HG02884 (cell line): Measurements from ENCODE around the gene ARHGAP33.

Experiments
- ATAC-seq: cut with Tn5 transposase; IDR thresholded peaks from one replicate; pipeline ENCODE4 v1.9.1; 2021; ENCODE audit warnings: mild to moderate bottlenecking, moderate library complexity; ENCODE audit not compliant: unreplicated experiment

The ARHGAP33 gene, protein sequence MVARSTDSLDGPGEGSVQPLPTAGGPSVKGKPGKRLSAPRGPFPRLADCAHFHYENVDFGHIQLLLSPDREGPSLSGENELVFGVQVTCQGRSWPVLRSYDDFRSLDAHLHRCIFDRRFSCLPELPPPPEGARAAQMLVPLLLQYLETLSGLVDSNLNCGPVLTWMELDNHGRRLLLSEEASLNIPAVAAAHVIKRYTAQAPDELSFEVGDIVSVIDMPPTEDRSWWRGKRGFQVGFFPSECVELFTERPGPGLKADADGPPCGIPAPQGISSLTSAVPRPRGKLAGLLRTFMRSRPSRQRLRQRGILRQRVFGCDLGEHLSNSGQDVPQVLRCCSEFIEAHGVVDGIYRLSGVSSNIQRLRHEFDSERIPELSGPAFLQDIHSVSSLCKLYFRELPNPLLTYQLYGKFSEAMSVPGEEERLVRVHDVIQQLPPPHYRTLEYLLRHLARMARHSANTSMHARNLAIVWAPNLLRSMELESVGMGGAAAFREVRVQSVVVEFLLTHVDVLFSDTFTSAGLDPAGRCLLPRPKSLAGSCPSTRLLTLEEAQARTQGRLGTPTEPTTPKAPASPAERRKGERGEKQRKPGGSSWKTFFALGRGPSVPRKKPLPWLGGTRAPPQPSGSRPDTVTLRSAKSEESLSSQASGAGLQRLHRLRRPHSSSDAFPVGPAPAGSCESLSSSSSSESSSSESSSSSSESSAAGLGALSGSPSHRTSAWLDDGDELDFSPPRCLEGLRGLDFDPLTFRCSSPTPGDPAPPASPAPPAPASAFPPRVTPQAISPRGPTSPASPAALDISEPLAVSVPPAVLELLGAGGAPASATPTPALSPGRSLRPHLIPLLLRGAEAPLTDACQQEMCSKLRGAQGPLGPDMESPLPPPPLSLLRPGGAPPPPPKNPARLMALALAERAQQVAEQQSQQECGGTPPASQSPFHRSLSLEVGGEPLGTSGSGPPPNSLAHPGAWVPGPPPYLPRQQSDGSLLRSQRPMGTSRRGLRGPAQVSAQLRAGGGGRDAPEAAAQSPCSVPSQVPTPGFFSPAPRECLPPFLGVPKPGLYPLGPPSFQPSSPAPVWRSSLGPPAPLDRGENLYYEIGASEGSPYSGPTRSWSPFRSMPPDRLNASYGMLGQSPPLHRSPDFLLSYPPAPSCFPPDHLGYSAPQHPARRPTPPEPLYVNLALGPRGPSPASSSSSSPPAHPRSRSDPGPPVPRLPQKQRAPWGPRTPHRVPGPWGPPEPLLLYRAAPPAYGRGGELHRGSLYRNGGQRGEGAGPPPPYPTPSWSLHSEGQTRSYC

DNA sequence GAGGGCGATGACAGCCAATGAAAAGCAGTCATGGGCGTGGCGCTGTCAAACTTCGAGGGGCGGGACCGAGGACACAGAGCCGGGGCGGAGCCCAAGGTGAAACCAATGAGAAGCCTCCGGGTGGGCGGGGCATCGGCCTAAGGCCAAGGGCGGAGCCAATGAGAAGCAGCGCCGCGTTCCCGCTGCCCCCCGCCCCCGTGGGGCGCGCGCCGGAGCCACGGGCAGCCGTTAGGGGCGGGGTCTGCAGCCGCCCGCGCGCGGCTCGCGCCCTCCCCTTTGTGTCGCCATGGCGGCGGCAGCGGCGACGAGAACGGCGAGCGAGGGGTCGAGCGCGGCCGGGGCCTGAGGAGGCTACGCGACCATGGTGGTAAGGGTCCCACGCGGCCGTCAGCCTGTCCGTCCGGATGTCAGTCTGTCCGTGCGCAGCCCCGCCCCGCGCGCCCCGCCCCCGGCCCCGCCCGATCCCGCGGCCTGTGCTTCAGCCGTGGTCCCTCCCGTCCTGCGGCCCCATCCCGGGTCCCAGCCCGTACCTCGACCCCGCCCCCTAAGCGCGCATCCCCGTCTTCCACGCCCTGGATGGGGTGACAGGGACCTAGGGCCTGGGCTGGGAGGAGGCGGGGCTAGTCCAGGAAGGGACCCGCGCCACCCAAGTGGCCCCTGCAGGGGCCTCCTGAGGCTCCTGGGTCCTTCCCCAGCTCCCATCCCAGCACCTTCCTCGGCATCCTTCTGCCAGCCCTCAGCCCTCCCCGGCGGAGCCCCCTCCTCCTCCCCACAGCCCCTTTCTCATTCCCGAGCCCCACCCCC is at the start of gene ARHGAP33:
Gene ARHGAP33, plus strand, starts transcription at position 267 of the 804 bp plus-strand sequence. Its CDS starts 95 bp downstream, at position 362.
- ATAC-seq, result peak; percentile 88

DNA sequence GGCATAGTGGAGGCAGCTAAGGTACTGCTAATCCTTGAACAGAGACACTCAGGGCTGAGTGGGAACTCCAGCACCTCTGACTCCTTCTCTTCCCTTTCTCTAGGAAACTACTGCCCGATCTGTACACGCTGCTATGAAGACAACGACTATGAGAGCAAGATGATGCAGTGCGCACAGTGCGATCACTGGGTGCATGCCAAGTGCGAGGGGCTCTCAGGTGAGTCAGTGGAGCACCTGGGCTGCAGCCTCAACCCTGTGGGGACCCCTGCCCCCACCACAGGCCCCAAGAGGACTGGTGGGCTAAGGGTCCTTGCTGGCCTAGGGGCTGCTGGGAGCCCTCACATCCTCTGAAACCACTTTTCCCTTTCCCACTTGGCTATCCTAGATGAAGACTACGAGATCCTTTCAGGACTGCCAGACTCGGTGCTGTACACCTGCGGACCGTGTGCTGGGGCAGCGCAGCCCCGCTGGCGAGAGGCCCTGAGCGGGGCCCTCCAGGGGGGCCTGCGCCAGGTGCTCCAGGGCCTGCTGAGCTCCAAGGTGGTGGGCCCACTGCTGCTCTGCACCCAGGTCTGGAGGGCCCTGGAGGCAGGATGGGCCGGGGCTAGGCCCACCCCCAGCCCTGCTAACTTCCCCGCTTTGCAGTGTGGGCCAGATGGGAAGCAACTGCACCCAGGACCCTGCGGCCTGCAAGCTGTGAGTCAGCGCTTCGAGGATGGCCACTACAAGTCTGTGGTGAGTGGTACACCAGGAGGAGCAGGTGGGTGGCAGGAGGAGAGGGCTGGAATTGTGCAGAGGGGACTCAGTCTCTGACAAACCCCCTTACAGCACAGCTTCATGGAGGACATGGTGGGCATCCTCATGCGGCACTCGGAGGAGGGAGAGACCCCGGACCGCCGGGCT is 48.1 kb upstream of the ARHGAP33 start:
- no peak for ATAC-seq

DNA sequence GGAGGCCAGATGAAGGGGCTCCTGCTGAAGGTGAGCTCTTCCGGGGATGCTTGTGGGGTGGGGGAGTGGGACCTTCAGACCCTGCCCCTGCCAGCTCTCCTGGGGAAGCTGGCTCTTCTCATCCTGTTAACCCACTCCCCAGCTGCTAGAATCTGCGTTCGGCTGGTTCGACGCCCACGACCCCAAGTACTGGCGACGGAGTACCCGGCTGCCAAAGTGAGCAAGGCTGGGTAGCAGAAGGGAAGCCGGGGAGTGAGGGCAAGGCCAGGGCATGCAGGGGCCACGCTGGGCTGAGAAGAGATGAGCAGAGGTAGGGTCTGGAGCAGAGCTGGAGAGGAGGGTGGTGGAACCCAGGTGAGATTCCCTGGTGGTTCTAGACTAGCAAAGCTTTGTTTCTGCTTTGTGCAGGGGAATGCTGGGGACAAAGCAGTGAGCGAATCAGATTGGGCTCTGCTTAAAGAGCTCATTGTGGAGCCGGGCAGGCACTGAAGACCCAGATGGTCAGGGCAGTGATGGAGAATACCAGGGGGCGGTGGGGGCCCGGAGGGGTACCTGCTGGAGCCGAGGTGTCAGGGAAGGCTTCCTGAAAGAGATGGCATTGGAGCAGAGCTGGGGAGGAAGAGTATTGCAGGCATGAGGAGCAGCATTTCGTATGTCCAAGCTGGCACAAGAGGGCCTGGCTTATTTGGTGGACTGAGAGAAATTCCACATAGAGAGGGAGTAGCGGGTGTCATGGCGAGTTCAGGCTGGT is 47.2 kb upstream of the ARHGAP33 start:
- no peak for ATAC-seq

DNA sequence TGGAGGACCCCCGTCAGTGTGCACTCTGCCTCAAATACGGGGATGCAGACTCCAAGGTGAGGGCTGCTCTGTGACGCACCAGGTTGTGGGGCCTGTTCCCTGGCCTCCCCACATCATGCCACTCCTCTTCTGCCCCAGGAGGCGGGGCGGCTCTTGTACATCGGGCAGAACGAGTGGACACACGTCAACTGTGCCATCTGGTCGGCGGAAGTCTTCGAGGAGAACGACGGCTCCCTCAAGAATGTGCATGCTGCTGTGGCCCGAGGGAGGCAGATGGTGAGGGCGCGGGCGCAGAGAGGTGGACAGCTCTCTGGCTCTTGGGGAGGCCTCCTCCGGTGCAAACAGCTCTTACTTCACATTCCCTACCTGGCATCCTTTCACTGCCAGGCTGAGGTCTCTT is 46.3 kb upstream of the ARHGAP33 start:
- ATAC-seq, result no peak

DNA sequence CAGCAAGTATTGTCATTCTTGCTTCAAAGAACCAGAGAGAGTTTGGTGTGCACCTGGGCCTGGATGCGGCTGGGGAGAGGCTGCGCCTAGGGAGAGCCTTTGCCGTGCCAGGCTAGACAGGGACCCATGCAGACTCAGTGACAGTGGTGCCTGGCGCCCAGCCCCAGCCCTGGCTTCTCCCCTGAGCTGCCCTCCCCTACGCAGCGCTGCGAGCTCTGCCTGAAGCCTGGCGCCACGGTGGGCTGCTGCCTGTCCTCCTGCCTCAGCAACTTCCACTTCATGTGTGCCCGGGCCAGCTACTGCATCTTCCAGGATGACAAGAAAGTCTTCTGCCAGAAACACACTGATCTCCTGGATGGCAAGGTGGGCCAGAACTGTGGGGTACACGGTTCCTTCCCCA is 45.6 kb upstream of the ARHGAP33 start:
- no peak for ATAC-seq

DNA sequence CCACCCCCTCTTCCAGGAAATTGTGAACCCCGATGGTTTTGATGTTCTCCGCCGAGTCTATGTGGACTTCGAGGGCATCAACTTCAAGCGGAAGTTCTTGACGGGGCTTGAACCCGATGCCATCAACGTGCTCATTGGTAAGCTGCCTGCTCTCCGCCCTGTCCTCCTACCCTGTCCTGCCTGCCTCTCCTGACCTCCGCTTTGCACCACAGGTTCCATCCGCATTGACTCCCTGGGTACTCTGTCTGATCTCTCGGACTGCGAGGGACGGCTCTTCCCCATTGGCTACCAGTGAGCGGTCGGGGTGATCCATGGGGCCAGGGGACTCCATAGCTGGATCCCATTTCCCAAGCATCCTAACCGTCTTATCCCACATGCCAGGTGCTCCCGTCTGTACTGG is 45.0 kb upstream of the ARHGAP33 start:
- no peak for ATAC-seq

DNA sequence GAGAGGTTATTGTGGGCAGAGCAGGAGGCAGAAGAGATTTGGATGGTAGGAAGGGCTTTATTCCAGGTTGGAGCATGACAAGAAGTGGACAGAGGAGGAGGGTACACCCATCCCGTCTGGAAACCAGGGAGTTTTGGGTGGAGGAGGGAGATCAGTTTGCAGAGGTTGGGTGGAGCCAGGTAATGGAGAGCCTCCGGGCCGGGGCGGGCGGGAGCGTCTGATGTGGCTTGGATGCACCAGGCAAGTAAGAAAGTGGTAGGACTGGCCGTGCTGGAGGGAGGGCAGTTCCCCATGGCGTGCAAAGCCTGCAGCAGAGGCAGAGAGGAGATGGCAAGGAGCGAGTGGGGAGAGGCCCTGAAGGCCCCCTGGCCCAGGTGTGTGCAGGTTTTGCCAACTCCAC is 44.0 kb upstream of the ARHGAP33 start:
- no peak for ATAC-seq

DNA sequence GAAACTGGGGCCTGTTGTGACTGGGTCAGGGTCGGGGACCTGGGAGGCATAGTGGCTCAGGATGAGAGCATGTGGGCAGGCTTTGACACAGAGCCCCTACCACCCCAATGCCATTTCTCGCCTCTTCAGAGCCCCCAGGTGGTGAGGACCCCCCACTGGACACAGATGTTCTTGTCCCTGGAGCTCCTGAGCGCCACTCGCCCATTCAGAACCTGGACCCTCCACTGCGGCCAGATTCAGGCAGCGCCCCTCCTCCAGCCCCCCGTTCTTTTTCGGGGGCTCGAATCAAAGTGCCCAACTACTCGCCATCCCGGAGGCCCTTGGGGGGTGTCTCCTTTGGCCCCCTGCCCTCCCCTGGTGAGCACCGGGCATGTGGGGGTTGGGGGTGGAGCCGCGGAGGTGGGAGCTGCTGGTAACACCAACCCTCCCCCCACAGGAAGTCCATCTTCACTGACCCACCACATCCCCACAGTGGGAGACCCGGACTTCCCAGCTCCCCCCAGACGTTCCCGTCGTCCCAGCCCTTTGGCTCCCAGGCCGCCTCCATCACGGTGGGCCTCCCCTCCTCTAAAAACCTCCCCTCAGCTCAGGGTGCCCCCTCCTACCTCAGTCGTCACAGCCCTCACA is 43.5 kb upstream of the ARHGAP33 start:
- no peak for ATAC-seq

DNA sequence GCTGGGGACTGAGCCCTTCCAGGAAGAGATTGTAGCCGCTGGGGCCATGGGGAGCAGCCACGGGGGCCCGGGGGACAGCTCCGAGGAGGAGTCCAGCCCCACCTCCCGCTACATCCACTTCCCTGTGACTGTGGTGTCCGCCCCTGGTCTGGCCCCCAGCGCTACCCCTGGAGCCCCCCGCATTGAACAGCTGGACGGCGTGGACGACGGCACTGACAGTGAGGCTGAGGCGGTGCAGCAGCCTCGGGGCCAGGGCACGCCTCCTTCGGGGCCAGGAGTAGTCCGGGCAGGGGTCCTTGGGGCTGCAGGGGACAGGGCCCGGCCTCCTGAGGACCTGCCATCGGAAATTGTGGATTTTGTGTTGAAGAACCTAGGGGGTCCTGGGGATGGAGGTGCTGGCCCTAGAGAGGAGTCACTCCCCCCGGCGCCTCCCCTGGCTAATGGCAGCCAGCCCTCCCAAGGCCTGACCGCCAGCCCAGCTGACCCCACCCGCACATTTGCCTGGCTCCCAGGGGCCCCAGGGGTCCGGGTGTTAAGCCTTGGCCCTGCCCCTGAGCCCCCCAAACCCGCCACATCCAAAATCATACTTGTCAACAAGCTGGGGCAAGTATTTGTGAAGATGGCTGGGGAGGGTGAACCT is 42.7 kb upstream of the ARHGAP33 start:
- ATAC-seq, result no peak

DNA sequence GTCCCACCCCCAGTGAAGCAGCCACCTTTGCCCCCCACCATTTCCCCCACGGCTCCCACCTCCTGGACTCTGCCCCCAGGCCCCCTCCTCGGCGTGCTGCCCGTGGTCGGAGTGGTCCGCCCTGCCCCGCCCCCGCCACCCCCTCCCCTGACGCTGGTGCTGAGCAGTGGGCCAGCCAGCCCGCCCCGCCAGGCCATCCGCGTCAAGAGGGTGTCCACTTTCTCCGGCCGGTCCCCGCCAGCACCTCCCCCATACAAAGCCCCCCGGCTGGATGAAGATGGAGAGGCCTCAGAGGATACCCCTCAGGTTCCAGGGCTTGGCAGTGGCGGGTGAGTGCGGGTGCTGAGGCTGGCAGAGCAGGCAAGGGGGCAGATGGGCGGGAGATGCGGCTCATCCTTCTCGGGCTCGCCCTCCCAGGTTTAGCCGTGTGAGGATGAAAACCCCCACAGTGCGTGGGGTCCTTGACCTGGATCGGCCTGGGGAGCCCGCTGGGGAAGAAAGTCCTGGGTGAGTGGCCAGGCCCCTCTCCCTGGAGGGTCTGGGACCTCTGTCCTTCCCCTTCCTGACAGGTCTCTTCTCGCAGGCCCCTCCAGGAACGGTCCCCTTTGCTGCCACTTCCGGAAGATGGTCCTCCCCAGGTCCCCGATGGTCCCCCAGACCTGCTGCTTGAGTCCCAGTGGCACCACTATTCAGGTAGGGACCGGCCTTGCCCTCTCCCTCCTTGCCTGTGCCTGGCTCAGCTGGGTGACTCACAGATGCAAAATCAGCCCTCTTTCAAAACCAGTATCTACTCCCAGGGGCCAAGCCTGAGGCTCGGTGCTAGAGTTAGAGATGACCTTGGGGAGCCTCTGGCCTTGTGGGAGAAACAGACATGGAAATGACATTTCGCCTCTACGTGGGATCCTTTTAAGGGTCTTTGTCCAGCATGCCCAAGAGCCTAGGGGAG is 41.9 kb upstream of the ARHGAP33 start:
- no peak for ATAC-seq

DNA sequence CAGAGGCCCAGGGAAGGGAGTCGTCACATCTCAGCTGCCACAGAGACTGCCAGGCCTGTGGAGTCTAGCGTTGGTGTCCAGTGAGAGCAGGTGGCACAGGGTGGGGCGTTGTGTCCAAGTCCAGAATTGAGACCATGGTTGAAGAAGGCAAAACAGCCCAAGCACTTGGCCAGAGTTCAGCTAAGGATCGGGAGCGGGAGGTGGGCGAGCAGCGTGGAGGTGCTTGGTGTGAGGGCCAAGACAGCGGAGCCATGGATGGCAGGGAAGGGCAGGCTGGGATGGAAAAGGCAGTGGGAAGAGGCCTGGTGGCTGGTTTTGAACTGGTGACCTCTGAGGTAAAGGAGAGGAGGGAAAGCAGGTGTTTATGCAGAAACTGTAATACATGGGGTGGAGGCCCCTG is 41.1 kb upstream of the ARHGAP33 start:
- no peak for ATAC-seq

DNA sequence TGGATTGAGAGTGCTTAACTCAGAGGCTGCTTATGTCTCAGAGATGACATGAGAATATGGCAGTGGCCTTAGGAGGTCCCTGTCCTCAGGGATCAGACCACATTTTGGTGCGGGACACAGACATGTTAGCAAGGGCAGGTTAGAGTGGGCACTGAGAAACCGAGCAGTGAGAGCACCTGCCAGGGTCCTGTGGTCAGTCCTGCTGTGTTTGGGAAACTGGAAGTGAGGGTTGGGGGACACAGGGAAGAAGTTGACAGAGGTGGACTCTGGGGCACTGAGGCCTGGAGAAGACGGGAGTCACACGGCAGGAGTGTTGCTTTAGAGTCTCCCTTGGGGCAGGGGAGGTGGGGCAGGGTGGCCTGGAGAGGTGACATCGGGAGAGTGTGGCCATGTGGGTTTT is 40.5 kb upstream of the ARHGAP33 start:
- no peak for ATAC-seq

DNA sequence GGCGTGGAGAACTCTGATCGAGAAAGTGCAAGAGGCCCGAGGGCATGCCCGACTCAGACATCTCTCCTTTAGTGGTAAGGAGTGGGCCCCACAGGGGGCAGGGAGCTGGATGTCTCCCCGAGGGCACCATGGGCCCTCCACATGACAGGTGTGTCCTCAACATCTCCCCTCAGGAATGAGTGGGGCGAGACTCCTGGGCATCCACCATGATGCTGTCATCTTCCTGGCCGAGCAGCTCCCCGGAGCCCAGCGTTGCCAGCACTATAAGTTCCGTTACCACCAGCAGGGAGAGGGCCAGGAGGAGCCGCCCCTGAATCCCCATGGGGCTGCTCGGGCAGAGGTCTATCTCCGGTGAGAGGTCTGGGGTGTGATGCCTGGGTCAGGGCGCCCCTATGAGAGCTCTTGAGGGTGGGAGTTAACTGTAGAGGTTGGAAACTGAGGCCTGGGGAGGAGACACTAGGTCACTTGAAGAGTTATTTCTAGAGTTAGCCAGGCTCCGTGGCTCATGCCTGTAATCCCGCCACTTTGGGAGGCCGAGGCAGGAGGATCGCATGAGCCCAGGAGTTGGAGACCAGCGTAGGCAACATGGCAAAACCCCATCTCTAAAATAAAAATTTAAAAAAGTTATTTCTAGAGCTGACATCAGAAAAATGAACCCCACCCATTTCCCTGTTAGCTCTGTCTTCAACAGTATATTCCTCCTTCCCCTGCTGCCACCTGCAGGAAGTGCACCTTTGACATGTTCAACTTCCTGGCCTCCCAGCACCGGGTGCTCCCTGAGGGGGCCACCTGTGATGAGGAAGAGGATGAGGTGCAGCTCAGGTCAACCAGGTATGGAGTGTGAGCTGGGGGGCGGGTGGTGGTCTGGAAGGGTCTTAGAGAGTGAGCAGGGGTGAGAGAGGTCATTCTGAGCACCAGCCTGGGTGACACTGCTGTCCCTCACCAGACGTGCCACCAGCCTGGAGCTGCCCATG is 38.2 kb upstream of the ARHGAP33 start:
- ATAC-seq, result no peak

DNA sequence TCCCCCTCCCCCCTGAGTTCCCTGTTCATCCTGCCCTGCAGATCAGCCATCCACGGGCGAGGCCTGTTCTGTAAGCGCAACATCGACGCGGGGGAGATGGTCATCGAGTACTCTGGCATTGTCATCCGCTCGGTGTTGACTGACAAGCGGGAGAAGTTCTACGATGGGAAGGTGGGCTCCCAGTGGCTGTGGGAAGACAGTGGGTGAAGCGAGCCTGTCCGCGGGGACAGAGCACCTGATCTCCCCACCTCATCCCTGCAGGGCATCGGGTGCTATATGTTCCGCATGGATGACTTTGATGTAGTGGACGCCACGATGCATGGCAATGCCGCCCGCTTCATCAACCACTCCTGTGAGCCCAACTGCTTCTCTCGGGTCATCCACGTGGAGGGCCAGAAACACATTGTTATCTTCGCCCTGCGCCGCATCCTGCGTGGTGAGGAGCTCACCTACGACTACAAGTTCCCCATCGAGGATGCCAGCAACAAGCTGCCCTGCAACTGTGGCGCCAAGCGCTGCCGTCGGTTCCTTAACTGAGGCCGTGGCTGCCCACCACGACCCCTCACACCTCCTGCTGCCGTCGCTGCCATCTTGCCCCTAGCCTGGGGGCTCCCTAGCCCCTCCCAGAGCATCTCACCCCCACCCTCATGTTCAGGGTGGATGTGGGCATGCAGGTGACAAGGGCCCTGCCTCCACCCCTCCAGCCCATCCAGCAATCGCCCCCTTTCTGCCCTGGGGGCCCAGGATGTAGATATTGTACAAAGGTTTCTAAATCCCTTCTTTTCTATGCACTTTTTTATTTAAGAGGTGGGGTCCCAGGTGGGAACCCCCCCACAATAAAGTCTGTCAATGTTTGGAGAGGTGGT is 37.1 kb upstream of the ARHGAP33 start:
- no peak for ATAC-seq

DNA sequence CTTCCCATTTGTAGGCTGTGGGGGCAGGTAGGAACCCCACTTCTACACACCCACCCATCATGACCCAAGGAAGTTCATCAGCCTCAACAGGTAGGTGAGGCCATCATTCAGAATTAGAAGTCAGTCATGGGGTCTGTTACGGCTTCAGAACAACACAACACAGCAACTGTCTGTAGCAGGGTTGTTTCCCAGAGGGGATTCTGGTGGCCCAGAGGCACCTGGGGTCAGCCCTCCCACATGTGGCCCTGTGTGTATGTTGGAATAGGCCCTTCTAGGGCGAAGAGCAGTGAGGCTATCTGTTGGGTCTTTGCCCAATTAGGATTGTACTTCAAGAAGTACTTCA is 36.5 kb upstream of the ARHGAP33 start:
- ATAC-seq, result no peak
